ENCODE measurements around the gene DCAKD.

The DCAKD gene

GRCh38 chr17:44977814-44978550 lies 73.5 kb downstream of the DCAKD start:
- H3K27ac ChIP-seq, result no peak overlapping the region

GRCh38 chr17:44977065-44977464 lies 74.4 kb downstream of the DCAKD start:
- TF ChIP-seq ZFX (IDR thresholded peaks at IDR 0.05) (no peak), CTCF (conservative IDR thresholded peaks at IDR 0.05) (no peak; the same call in 1 of the 2 replicates)
- no peak overlapping the region for H3K27ac ChIP-seq

More at GRCh38 chr17:44977814-44978550, 73.5 kb downstream of the DCAKD start:
- no peak for TF ChIP-seq ZFX (IDR thresholded peaks at IDR 0.05)
- TF ChIP-seq CTCF (conservative IDR thresholded peaks at IDR 0.05), result no peak

- H3K27ac ChIP-seq, result no peak overlapping the region
- TF ChIP-seq CTCF (conservative IDR thresholded peaks at IDR 0.05), result no peak
- TF ChIP-seq ZFX (IDR thresholded peaks at IDR 0.05), result no peak
These were observed 75.2 kb downstream of the DCAKD start for GRCh38 chr17:44976206-44976605.

All from C4-2B (cell line).